SJSA1 (cell line): ENCODE results near the gene KCNN1. TPM values are rescaled to one million over a fixed set of nuclear protein-coding genes. Genes with fewer than 3 reads are reported as not detected.

Source experiments
- DNase-seq, 2 experiments: peaks; one replicate each; pipeline ENCODE4 v3.0.0-alpha.2; 2015 to 2020; ENCODE audit warnings: low spot score in 2 of 2, low read depth in 1 of 2
- H3K27ac ChIP-seq: fragments of 250-450 bp; sonication (Bioruptor Pico); 2 replicates; pipeline ENCODE4 v1.5.1; 2020; ENCODE audit warnings: mild to moderate bottlenecking, moderate library complexity
- H3K27me3 ChIP-seq: fragments of 250-450 bp; sonication (Bioruptor Pico); replicated peaks from 2 replicates; pipeline ENCODE4 v1.5.1; 2020; ENCODE audit warnings: mild to moderate bottlenecking, moderate library complexity
- H3K36me3 ChIP-seq: fragments of 250-450 bp; sonication (Bioruptor Pico); 2 replicates; pipeline ENCODE4 v1.5.1; 2020; ENCODE audit warnings: mild to moderate bottlenecking
- H3K4me1 ChIP-seq: fragments of 250-450 bp; sonication (Bioruptor Pico); replicated peaks from 2 replicates; pipeline ENCODE4 v1.6.1; 2021; ENCODE audit warnings: mild to moderate bottlenecking
- H3K4me3 ChIP-seq: fragments of 250-450 bp; sonication (Bioruptor Pico); 2 replicates; pipeline ENCODE4 v1.5.1; 2020; ENCODE audit warnings: mild to moderate bottlenecking
- H3K9me3 ChIP-seq: fragments of 250-450 bp; sonication (Bioruptor Pico); replicated peaks from 2 replicates; pipeline ENCODE4 v1.5.1; 2020; ENCODE audit warnings: mild to moderate bottlenecking
- total RNA-seq: library from RNA; depleted of rRNA; stranded (reverse); fragments of >200 nt; shearing (Covaris generic); gene quantifications from 2 replicates; pipeline ENCODE4 v1.2.3, GENCODE V29; 2014

The KCNN1 gene
- total RNA-seq, 1 experiment from 2014 or later: not detected

GRCh38 chr19:17951157-17951989, 15.5 kb upstream of the KCNN1 start:
- no peak overlapping the region for H3K27ac ChIP-seq
- H3K27me3 ChIP-seq: peaks cover 69% of the 10 kb centered on the region
- no peaks in the 10 kb centered on the region for H3K9me3 ChIP-seq
- H3K4me1 ChIP-seq: peaks cover 20% of the 10 kb centered on the region
- no peaks in the 10 kb centered on the region for H3K36me3 ChIP-seq
- DNase-seq: no peak
- no peak overlapping the region for H3K4me3 ChIP-seq

- Histone ChIP-seq H3K36me3 (no peaks in the 10 kb centered on the region), H3K9me3 (no peaks in the 10 kb centered on the region), H3K4me1 (peaks cover 17% of the 10 kb centered on the region), H3K27ac (no peak overlapping the region), H3K4me3 (no peak overlapping the region), H3K27me3 (peaks cover 74% of the 10 kb centered on the region)
- DNase-seq: no peak
Measured at GRCh38 chr19:17951990-17952976, 14.6 kb upstream of the KCNN1 start.

- H3K4me3 ChIP-seq: no peak overlapping the region
- peaks cover 15% of the 10 kb centered on the region for H3K4me1 ChIP-seq
- H3K9me3 ChIP-seq: no peaks in the 10 kb centered on the region
- no peak overlapping the region for H3K27ac ChIP-seq
- H3K36me3 ChIP-seq: no peaks in the 10 kb centered on the region
- DNase-seq: no peak
- peaks cover 83% of the 10 kb centered on the region for H3K27me3 ChIP-seq
Measured at GRCh38 chr19:17953316-17953801, 13.5 kb upstream of the KCNN1 start.

- Histone ChIP-seq H3K27me3 (peaks cover 83% of the 10 kb centered on the region), H3K36me3 (no peaks in the 10 kb centered on the region), H3K27ac (no peak overlapping the region), H3K4me3 (no peak overlapping the region), H3K9me3 (no peaks in the 10 kb centered on the region), H3K4me1 (peaks cover 15% of the 10 kb centered on the region)
- no peak for DNase-seq
Measured at GRCh38 chr19:17953869-17954268, 13.0 kb upstream of the KCNN1 start.

- Histone ChIP-seq H3K27me3 (peaks cover 79% of the 10 kb centered on the region), H3K4me1 (peaks cover 15% of the 10 kb centered on the region), H3K4me3 (no peak overlapping the region), H3K9me3 (no peaks in the 10 kb centered on the region), H3K36me3 (no peaks in the 10 kb centered on the region), H3K27ac (no peak overlapping the region)
- no peak for DNase-seq
Measured at GRCh38 chr19:17954401-17954800, 12.5 kb upstream of the KCNN1 start.

- Histone ChIP-seq H3K36me3 (no peaks in the 10 kb centered on the region), H3K27me3 (peaks cover 53% of the 10 kb centered on the region), H3K27ac (no peak overlapping the region), H3K4me3 (no peak overlapping the region), H3K4me1 (no peaks in the 10 kb centered on the region; the same call in 1 of the 2 replicates), H3K9me3 (no peaks in the 10 kb centered on the region)
- DNase-seq: no peak
Measured at GRCh38 chr19:17957149-17957849, 9.6 kb upstream of the KCNN1 start.

GRCh38 chr19:17957885-17958284, 9.0 kb upstream of the KCNN1 start:
- Histone ChIP-seq H3K27ac (no peak overlapping the region), H3K9me3 (no peaks in the 10 kb centered on the region), H3K36me3 (no peaks in the 10 kb centered on the region), H3K4me1 (no peaks in the 10 kb centered on the region), H3K27me3 (peaks cover 47% of the 10 kb centered on the region), H3K4me3 (no peak overlapping the region)
- DNase-seq: no peak

GRCh38 chr19:17963936-17964691, 2.8 kb upstream of the KCNN1 start:
- H3K36me3 ChIP-seq: no peaks in the 10 kb centered on the region
- H3K9me3 ChIP-seq: no peaks in the 10 kb centered on the region
- no peak for DNase-seq
- no peak overlapping the region for H3K4me3 ChIP-seq
- no peaks in the 10 kb centered on the region for H3K4me1 ChIP-seq
- H3K27ac ChIP-seq: no peak overlapping the region
- H3K27me3 ChIP-seq: peaks cover 47% of the 10 kb centered on the region

GRCh38 chr19:17965370-17966128, 1.4 kb upstream of the KCNN1 start:
- Histone ChIP-seq H3K4me3 (no peak overlapping the region), H3K27me3 (peaks cover 44% of the 10 kb centered on the region), H3K4me1 (no peaks in the 10 kb centered on the region), H3K36me3 (no peaks in the 10 kb centered on the region), H3K9me3 (no peaks in the 10 kb centered on the region), H3K27ac (no peak overlapping the region)
- DNase-seq: no peak

GRCh38 chr19:17966129-17966483, 801 bp upstream of the KCNN1 start:
- DNase-seq: no peak
- peaks cover 44% of the 10 kb centered on the region for H3K27me3 ChIP-seq
- no peak overlapping the region for H3K27ac ChIP-seq
- no peaks in the 10 kb centered on the region for H3K9me3 ChIP-seq
- no peaks in the 10 kb centered on the region for H3K4me1 ChIP-seq
- no peak overlapping the region for H3K4me3 ChIP-seq
- H3K36me3 ChIP-seq: no peaks in the 10 kb centered on the region

- Histone ChIP-seq H3K9me3 (no peaks in the 10 kb centered on the region), H3K36me3 (no peaks in the 10 kb centered on the region), H3K4me1 (no peaks in the 10 kb centered on the region), H3K27me3 (peaks cover 49% of the 10 kb centered on the region), H3K4me3 (no peak overlapping the region), H3K27ac (no peak overlapping the region)
- no peak for DNase-seq
Measured at GRCh38 chr19:17967257-17968051, 547 bp downstream of the KCNN1 start.

- Histone ChIP-seq H3K9me3 (no peaks in the 10 kb centered on the region), H3K27ac (no peak overlapping the region), H3K36me3 (no peaks in the 10 kb centered on the region), H3K4me3 (no peak overlapping the region), H3K4me1 (no peaks in the 10 kb centered on the region), H3K27me3 (peaks cover 53% of the 10 kb centered on the region)
- no peak for DNase-seq
Measured at GRCh38 chr19:17968362-17968761, 1.5 kb downstream of the KCNN1 start.
